Measurements from ENCODE around the gene ITGB8. TPM values are rescaled to one million over a fixed set of nuclear protein-coding genes. Genes with fewer than 3 reads are reported as not detected.

Gene ITGB8
- total RNA-seq, 1 experiment from 2014 or later, result 1.5 TPM

GRCh38 chr7:20317413-20317812 lies 13.3 kb upstream of the ITGB8 start:
- no peak for DNase-seq
- Histone ChIP-seq H3K27me3 (ENCODE audit: control insufficient read depth, insufficient read depth, low read length) (no peaks in the 10 kb centered on the region), H3K4me3 (ENCODE audit: insufficient read depth, low read depth, low read length) (no peak overlapping the region), H3K36me3 (replicated peaks; ENCODE audit: control insufficient read depth, insufficient read depth, low read length) (no peaks in the 10 kb centered on the region)

GRCh38 chr7:20318933-20319332 lies 11.8 kb upstream of the ITGB8 start:
- Histone ChIP-seq H3K36me3 (replicated peaks; ENCODE audit: control insufficient read depth, insufficient read depth, low read length) (no peaks in the 10 kb centered on the region), H3K4me3 (ENCODE audit: insufficient read depth, low read depth, low read length) (no peak overlapping the region), H3K27me3 (ENCODE audit: control insufficient read depth, insufficient read depth, low read length) (no peaks in the 10 kb centered on the region)
- no peak for DNase-seq

- no peak for DNase-seq
- Histone ChIP-seq H3K27me3 (ENCODE audit: control insufficient read depth, insufficient read depth, low read length) (no peaks in the 10 kb centered on the region), H3K4me3 (ENCODE audit: insufficient read depth, low read depth, low read length) (no peak overlapping the region), H3K36me3 (replicated peaks; ENCODE audit: control insufficient read depth, insufficient read depth, low read length) (no peaks in the 10 kb centered on the region)
These were observed 10.4 kb upstream of the ITGB8 start for GRCh38 chr7:20320322-20320721.

- no peaks in the 10 kb centered on the region for H3K36me3 ChIP-seq (replicated peaks; ENCODE audit: control insufficient read depth, insufficient read depth, low read length)
- no peak overlapping the region for H3K4me3 ChIP-seq (ENCODE audit: insufficient read depth, low read depth, low read length)
- H3K27me3 ChIP-seq (ENCODE audit: control insufficient read depth, insufficient read depth, low read length), result no peaks in the 10 kb centered on the region
- DNase-seq, result no peak
These were observed 9.9 kb upstream of the ITGB8 start for GRCh38 chr7:20320786-20321185.

- DNase-seq, result no peak
- no peaks in the 10 kb centered on the region for H3K27me3 ChIP-seq (ENCODE audit: control insufficient read depth, insufficient read depth, low read length)
- no peak overlapping the region for H3K4me3 ChIP-seq (ENCODE audit: insufficient read depth, low read depth, low read length)
- no peaks in the 10 kb centered on the region for H3K36me3 ChIP-seq (replicated peaks; ENCODE audit: control insufficient read depth, insufficient read depth, low read length)
These were observed 7.1 kb upstream of the ITGB8 start for GRCh38 chr7:20323595-20323994.

- Histone ChIP-seq H3K27me3 (ENCODE audit: control insufficient read depth, insufficient read depth, low read length) (peaks cover 11% of the 10 kb centered on the region), H3K36me3 (replicated peaks; ENCODE audit: control insufficient read depth, insufficient read depth, low read length) (no peaks in the 10 kb centered on the region), H3K4me3 (ENCODE audit: insufficient read depth, low read depth, low read length) (no peak overlapping the region)
- no peak for DNase-seq
These were observed 4.4 kb upstream of the ITGB8 start for GRCh38 chr7:20326342-20326741.

GRCh38 chr7:20327055-20327454 lies 3.6 kb upstream of the ITGB8 start:
- Histone ChIP-seq H3K27me3 (ENCODE audit: control insufficient read depth, insufficient read depth, low read length) (peaks cover 17% of the 10 kb centered on the region), H3K36me3 (replicated peaks; ENCODE audit: control insufficient read depth, insufficient read depth, low read length) (no peaks in the 10 kb centered on the region), H3K4me3 (ENCODE audit: insufficient read depth, low read depth, low read length) (no peak overlapping the region)
- no peak for DNase-seq

GRCh38 chr7:20328027-20328426 lies 2.7 kb upstream of the ITGB8 start:
- no peak for DNase-seq
- Histone ChIP-seq H3K4me3 (ENCODE audit: insufficient read depth, low read depth, low read length) (no peak overlapping the region), H3K27me3 (ENCODE audit: control insufficient read depth, insufficient read depth, low read length) (peaks cover 23% of the 10 kb centered on the region)

GRCh38 chr7:20328692-20329091 lies 2.0 kb upstream of the ITGB8 start:
- Histone ChIP-seq H3K36me3 (replicated peaks; ENCODE audit: control insufficient read depth, insufficient read depth, low read length) (no peaks in the 10 kb centered on the region), H3K27me3 (ENCODE audit: control insufficient read depth, insufficient read depth, low read length) (peaks cover 23% of the 10 kb centered on the region), H3K4me3 (ENCODE audit: insufficient read depth, low read depth, low read length) (no peak overlapping the region)
- no peak for DNase-seq

More at GRCh38 chr7:20328027-20328426, 2.7 kb upstream of the ITGB8 start:
- H3K36me3 ChIP-seq (replicated peaks; ENCODE audit: control insufficient read depth, insufficient read depth, low read length), result no peaks in the 10 kb centered on the region

- Histone ChIP-seq H3K36me3 (replicated peaks; ENCODE audit: control insufficient read depth, insufficient read depth, low read length) (no peaks in the 10 kb centered on the region), H3K4me3 (ENCODE audit: insufficient read depth, low read depth, low read length) (peak overlapping the region; percentile 60), H3K27me3 (ENCODE audit: control insufficient read depth, insufficient read depth, low read length) (peaks cover 23% of the 10 kb centered on the region)
- DNase-seq, result peak; percentile 69
These were observed 1.1 kb upstream of the ITGB8 start for GRCh38 chr7:20329389-20330238.

- peak overlapping the region; percentile 60 for H3K4me3 ChIP-seq (ENCODE audit: insufficient read depth, low read depth, low read length)
- H3K36me3 ChIP-seq (replicated peaks; ENCODE audit: control insufficient read depth, insufficient read depth, low read length), result no peaks in the 10 kb centered on the region
- peak; percentile 76 for DNase-seq
- peaks cover 23% of the 10 kb centered on the region for H3K27me3 ChIP-seq (ENCODE audit: control insufficient read depth, insufficient read depth, low read length)
These were observed 519 bp downstream of the ITGB8 start for GRCh38 chr7:20330928-20331909.

- H3K36me3 ChIP-seq (replicated peaks; ENCODE audit: control insufficient read depth, insufficient read depth, low read length), result no peaks in the 10 kb centered on the region
- peak overlapping the region; percentile 60 for H3K4me3 ChIP-seq (ENCODE audit: insufficient read depth, low read depth, low read length)
- DNase-seq, result no peak
- peaks cover 23% of the 10 kb centered on the region for H3K27me3 ChIP-seq (ENCODE audit: control insufficient read depth, insufficient read depth, low read length)
These were observed 1.5 kb downstream of the ITGB8 start for GRCh38 chr7:20331910-20332813.

- Histone ChIP-seq H3K27me3 (ENCODE audit: control insufficient read depth, insufficient read depth, low read length) (no peaks in the 10 kb centered on the region), H3K4me3 (ENCODE audit: insufficient read depth, low read depth, low read length) (no peak overlapping the region), H3K36me3 (replicated peaks; ENCODE audit: control insufficient read depth, insufficient read depth, low read length) (no peaks in the 10 kb centered on the region)
- no peak for DNase-seq
These were observed 7.6 kb downstream of the ITGB8 start for GRCh38 chr7:20338285-20338684.

GRCh38 chr7:20340839-20341238 lies 10.1 kb downstream of the ITGB8 start:
- DNase-seq, result peak; percentile 18

More at GRCh38 chr7:20340839-20341238, 10.1 kb downstream of the ITGB8 start:
- no peaks in the 10 kb centered on the region for H3K27me3 ChIP-seq (ENCODE audit: control insufficient read depth, insufficient read depth, low read length)
- H3K36me3 ChIP-seq (replicated peaks; ENCODE audit: control insufficient read depth, insufficient read depth, low read length), result no peaks in the 10 kb centered on the region
- H3K4me3 ChIP-seq (ENCODE audit: insufficient read depth, low read depth, low read length), result no peak overlapping the region

Measured in H7 (cell line).